Lung (tissue), 12 donors: ENCODE data around the gene APPL1. TPM values are rescaled to one million over a fixed set of nuclear protein-coding genes. Genes with fewer than 3 reads are reported as not detected.

Experiments used
- ATAC-seq: fragments of 200-7000 bp; cut with Tn5 transposase; one replicate; pipeline ENCODE4 v1.9.1; 2020; ENCODE audit warnings: moderate number of reproducible peaks; ENCODE audit not compliant: insufficient read depth, low FRiP score
- DNase-seq, 3 donors: peaks; one replicate each; pipeline ENCODE4 v3.0.0-alpha.2; 2013 to 2017
- H3K27ac ChIP-seq, 2 donors: one replicate each; pipeline ENCODE4 v1.5.1; 2013; ENCODE audit warnings: mild to moderate bottlenecking in 2 of 2, moderate library complexity in 2 of 2, control low read depth in 1 of 2, inconsistent platforms in 1 of 2, low read depth in 1 of 2, low read length in 1 of 2
- H3K27me3 ChIP-seq, 3 donors: one replicate each; pipeline ENCODE4 v1.5.1; 2013; ENCODE audit warnings: low read length in 2 of 3; ENCODE audit not compliant: control insufficient read depth in 3 of 3, insufficient read depth in 3 of 3
- H3K36me3 ChIP-seq, 4 donors: one replicate each; pipeline ENCODE4 v1.5.1; 2013; ENCODE audit warnings: low read length in 4 of 4, mild to moderate bottlenecking in 1 of 4, moderate library complexity in 1 of 4; ENCODE audit not compliant: control insufficient read depth in 4 of 4, insufficient read depth in 4 of 4
- H3K4me1 ChIP-seq, 5 donors: one replicate each; pipeline ENCODE4 v1.5.1; 2013; ENCODE audit warnings: low read length in 5 of 5, mild to moderate bottlenecking in 2 of 5, moderate library complexity in 1 of 5; ENCODE audit not compliant: control insufficient read depth in 5 of 5, insufficient read depth in 5 of 5
- H3K4me3 ChIP-seq: one replicate; pipeline ENCODE4 v1.5.1; 2013; ENCODE audit warnings: mild to moderate bottlenecking, control low read depth, moderate library complexity
- H3K9ac ChIP-seq, 2 donors: one replicate each; pipeline ENCODE4 v1.5.1; 2013; ENCODE audit warnings: low read length in 2 of 2, control low read depth in 1 of 2; ENCODE audit not compliant: insufficient read depth in 1 of 2
- H3K9me3 ChIP-seq, 4 donors: one replicate each; pipeline ENCODE4 v1.5.1; 2013; ENCODE audit warnings: low read length in 3 of 4, mild to moderate bottlenecking in 1 of 4, moderate library complexity in 1 of 4; ENCODE audit not compliant: control insufficient read depth in 4 of 4, insufficient read depth in 3 of 4
- WGBS, 2 donors: extraction: QIAGEN DNeasy Blood & Tissue Kit; methylation state at CpG; one replicate each; pipeline ENCODE4 v1.1.7; 2013; 5-methylcytosine and 5-hydroxymethylcytosine counted together
- polyA plus RNA-seq, 2 donors: library from polyadenylated mRNA; stranded (reverse); fragments of 200-250 nt; gene quantifications; one replicate each; pipeline ENCODE4 v1.2.1, GENCODE V29; 2013
- total RNA-seq, 2 donors: library from RNA; depleted of rRNA in 1 of 2; stranded (reverse); fragments of >200 nt in 1 of 2; gene quantifications; one replicate each; pipeline ENCODE4 v1.2.1, GENCODE V29; 2014 to 2021
- TF ChIP-seq, protein P1 (sequence below): IDR thresholded peaks from 2 replicates; pipeline ENCODE4 v1.5.1; 2012; ENCODE audit warnings: mild to moderate bottlenecking; ENCODE audit errors: control extremely low read depth, extremely low read depth
- donor health status: control.
- donor health status: control.
- donor health status: Bipolar disorder and iron deficiency.
- donor health status: healthy.
- donor health status: DM: yes; HTN: yes; CAD: no.

APPL1 gene
- total and polyA plus RNA-seq, 4 donors, result 10.6 to 55.2 (median 20.1) TPM

DNA sequence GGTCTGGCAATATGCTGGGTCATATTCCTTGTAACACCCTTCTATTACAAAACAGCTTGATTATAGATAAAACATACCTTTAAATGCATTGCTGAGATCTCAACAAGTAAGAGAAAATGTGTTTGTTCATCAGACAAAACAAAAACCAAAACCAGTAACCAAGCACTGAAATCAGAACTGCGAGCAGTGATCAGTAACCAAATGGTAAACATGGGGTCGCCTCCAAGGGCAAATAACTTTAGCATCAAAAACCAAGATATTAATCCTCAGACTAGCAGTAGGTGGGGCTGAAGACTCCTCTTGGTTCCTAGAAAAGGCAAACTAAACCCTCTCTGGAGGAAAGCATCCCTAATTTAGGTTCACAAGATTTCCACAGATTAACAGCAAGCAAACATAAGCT, 21.1 kb upstream of the APPL1 start:
- Histone ChIP-seq H3K9me3 (no peaks in the 10 kb centered on the region), H3K27ac (no peak overlapping the region), H3K4me1 (no peaks in the 10 kb centered on the region), H3K9ac (no peak overlapping the region), H3K27me3 (no peaks in the 10 kb centered on the region), H3K4me3 (no peak overlapping the region), H3K36me3 (no peaks in the 10 kb centered on the region)
- WGBS, 2 donors, result 88 to 96% methylated on average over 2 of the region's 2 CpGs
- DNase-seq (no peak), ATAC-seq (no peak)
- TF ChIP-seq, protein P1, sequence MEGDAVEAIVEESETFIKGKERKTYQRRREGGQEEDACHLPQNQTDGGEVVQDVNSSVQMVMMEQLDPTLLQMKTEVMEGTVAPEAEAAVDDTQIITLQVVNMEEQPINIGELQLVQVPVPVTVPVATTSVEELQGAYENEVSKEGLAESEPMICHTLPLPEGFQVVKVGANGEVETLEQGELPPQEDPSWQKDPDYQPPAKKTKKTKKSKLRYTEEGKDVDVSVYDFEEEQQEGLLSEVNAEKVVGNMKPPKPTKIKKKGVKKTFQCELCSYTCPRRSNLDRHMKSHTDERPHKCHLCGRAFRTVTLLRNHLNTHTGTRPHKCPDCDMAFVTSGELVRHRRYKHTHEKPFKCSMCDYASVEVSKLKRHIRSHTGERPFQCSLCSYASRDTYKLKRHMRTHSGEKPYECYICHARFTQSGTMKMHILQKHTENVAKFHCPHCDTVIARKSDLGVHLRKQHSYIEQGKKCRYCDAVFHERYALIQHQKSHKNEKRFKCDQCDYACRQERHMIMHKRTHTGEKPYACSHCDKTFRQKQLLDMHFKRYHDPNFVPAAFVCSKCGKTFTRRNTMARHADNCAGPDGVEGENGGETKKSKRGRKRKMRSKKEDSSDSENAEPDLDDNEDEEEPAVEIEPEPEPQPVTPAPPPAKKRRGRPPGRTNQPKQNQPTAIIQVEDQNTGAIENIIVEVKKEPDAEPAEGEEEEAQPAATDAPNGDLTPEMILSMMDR, result no peak

DNA sequence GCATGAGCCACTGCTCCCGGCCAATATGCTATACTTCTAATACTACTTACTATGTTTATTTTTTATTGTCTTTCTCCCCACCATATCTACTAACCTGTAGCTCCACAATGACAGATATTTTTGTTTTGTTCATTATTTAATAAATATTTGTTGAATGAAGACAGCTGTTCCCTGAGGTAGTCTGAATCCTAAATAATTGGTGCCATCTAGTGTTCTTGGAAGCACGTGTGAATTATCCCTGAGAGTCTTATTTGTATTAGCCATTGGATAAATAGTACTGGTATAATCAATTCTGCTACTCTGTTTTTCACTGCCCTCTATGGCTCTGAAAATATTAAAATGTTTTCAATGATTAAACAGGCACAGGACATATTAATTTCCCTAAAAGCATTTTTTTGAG, 5.6 kb upstream of the APPL1 start:
- no peak overlapping the region for H3K27ac ChIP-seq
- H3K9me3 ChIP-seq, result no peaks in the 10 kb centered on the region
- H3K36me3 ChIP-seq, result no peaks in the 10 kb centered on the region
- H3K27me3 ChIP-seq, result no peaks in the 10 kb centered on the region
- no peak overlapping the region for H3K9ac ChIP-seq
- ATAC-seq, result no peak
- H3K4me1 ChIP-seq, result peaks cover 0 to 9% (median 0%) of the 10 kb centered on the region in 5 donors
- H3K4me3 ChIP-seq, result no peak overlapping the region
- WGBS, 2 donors, result 51 to 87% methylated on average over 2 of the region's 2 CpGs
- TF ChIP-seq, protein P1, result no peak
- peak in 2 of 3 donors; percentile 67 to 68 for DNase-seq

DNA sequence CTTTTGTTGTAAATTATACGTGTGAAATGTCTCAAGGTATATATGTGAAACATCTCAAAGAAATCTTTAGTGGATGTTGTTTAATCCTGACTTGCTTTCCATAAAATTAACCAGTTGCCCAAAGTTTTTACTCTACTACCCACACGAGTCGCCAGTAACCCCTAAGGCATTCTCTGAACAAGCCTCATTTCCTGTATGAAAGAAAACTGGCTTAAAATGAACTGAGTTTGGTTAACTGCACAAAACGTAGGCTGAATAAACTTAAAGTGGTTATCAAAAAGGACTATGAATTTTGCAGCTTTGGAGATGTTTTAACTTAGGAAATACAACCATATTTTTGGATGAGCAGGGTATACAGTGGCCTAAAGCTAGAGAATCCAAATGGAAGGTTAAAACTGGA, 2.7 kb upstream of the APPL1 start:
- Histone ChIP-seq H3K9me3 (no peaks in the 10 kb centered on the region), H3K4me3 (no peak overlapping the region), H3K36me3 (no peaks in the 10 kb centered on the region), H3K4me1 (peaks cover 0 to 25% (median 3%) of the 10 kb centered on the region in 5 donors), H3K9ac (no peak overlapping the region), H3K27me3 (no peaks in the 10 kb centered on the region), H3K27ac (no peak overlapping the region)
- no peak for DNase-seq
- ATAC-seq, result no peak
- WGBS, 2 donors, result 52 to 66% methylated on average over 4 of the region's 4 CpGs
- TF ChIP-seq, protein P1, result no peak

DNA sequence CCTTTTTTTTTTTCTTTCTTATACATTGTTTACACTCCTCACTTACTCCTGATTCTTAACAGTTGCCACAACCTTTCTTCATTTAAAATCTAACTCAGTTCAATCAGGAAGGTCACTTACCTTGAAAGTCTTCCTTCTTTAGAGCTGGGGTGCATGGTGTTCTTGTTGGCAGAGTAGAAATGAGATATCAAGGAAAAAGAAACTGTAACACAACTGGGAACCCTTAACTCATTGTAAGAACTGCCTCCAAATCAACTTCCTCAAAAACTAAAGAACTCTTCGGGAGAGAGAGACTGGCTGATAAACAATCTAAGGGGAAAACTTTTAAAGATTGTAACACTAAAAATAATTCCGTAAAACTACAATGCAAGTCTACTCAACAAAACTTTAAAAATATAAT, 1.4 kb upstream of the APPL1 start:
- Histone ChIP-seq H3K27ac (no peak overlapping the region), H3K4me3 (no peak overlapping the region), H3K9ac (peak overlapping the region in 1 of 2 donors; percentile 4), H3K9me3 (no peaks in the 10 kb centered on the region), H3K27me3 (no peaks in the 10 kb centered on the region), H3K4me1 (peaks cover 0 to 31% (median 3%) of the 10 kb centered on the region in 5 donors), H3K36me3 (no peaks in the 10 kb centered on the region)
- TF ChIP-seq, protein P1, result no peak
- ATAC-seq (no peak), DNase-seq (peak in 2 of 3 donors; percentile 1 to 11)
- 15 to 50% methylated on average over 2 of the region's 2 CpGs for WGBS, 2 donors
